ENCODE measurements around the gene ZACN. TPM values are rescaled to one million over a fixed set of nuclear protein-coding genes. Genes with fewer than 3 reads are reported as not detected.

The ZACN gene
- total RNA-seq, 1 experiment from 2014 or later: not detected

DNA sequence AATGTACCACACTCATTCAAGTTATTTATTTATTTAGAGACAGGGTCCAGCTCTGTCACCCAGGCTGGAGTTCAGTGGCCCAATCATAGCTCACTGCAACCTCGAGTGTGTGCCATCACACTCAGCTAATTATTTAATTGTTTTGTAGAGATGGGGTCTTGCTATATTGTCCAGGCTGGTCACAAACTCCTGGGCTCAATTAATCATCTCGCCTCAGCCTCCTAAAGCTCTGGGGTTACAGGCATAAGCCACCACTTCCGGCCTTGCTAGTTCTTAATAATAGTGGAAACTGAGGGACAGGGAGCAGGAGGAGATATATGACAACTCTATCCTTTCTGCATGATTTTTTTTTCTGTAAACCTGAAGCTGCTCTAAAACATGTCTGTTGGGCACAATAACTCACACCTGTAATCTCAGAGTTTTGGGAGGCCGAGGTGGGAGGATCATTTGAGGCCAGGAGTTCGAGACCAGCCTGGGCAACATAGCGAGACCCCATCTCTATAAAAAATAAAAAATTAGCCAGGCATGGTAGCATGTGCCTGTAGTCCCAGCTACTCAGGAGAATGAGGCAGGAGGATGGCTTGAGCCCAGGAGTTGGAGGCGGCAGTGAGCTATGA is 36.3 kb downstream of the ZACN start:
- Histone ChIP-seq H3K9me3 (replicated peaks) (peaks cover 4% of the 10 kb centered on the region; the same call in 1 of the 2 replicates), H3K4me3 (no peak overlapping the region), H3K27me3 (replicated peaks) (peaks cover 7% of the 10 kb centered on the region; the same call in 1 of the 2 replicates), H3K27ac (no peak overlapping the region), H3K4me1 (replicated peaks) (no peaks in the 10 kb centered on the region), H3K36me3 (no peaks in the 10 kb centered on the region)
- DNase-seq (ENCODE audit: low read depth in 1 of 2, low spot score in 2 of 2): no peak

DNA sequence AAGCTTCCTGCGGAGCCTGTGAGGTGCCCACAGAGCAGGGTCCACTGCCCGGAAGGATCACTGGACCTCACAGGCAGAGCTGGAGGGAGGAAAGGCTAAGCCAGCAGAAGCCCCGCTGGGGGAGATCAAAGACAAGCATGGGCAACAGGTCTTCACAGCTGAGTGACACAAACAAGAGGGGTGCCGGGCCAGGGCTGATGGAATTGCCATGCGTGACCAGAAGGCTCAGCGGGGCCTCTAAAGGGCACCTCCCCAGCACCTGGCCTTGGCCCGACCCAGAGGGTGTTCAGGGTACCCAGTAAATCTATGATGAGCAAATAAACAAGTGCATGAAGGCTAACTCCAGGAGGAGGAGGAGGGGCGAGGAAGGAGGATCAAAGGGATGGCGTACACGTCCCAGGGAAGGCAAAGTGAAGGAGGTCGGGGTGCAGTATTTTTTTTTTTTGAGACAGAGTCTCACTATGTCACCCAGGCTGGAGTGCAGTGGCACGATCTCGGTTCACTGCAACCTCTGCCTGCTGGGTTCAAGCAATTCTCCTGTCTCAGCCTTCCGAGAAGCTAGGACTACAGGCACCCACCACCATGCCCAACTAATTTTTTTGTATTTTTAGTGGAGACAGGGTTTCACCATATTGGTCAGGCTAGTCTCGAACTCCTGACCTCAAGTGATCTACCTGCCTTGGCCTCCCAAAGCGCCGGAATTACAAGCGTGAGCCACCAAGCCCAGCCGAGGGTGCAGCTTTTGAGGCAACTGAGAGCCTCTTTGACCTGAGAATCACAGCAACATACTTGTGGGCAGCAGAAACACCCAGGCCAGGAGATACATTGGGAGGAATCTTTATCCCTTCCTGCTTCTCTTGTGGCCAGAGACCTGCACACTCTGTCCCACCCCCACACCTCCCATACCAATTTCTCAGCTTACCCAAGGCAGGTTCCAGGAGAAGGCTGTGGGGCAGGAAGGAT is 40.7 kb downstream of the ZACN start:
- no peaks in the 10 kb centered on the region for H3K36me3 ChIP-seq
- no peak overlapping the region for H3K4me3 ChIP-seq
- no peaks in the 10 kb centered on the region for H3K27me3 ChIP-seq (replicated peaks)
- no peak overlapping the region for H3K27ac ChIP-seq
- no peak for DNase-seq (ENCODE audit: low read depth in 1 of 2, low spot score in 2 of 2)
- peaks cover 8% of the 10 kb centered on the region; the same call in 1 of the 2 replicates for H3K4me1 ChIP-seq (replicated peaks)
- H3K9me3 ChIP-seq (replicated peaks): no peaks in the 10 kb centered on the region

DNA sequence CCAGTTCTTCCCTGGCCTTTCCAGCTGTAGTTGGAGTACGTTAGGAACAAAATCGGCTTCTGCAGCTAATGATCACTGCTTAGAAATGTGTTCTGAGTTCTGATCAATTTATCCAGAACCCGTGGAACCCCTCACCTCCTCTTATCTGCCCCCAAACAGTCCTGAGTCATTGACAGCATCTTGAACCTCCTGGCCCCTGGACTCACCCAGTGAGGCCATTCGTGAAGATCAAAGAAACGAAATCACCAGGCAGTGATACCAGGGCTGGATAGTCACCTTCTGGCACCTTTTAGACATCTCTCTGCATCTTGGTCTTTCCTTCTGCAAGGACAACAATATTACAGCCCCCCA is 41.7 kb downstream of the ZACN start:
- peaks cover 8% of the 10 kb centered on the region; the same call in 1 of the 2 replicates for H3K4me1 ChIP-seq (replicated peaks)
- no peak for DNase-seq (ENCODE audit: low read depth in 1 of 2, low spot score in 2 of 2)
- H3K9me3 ChIP-seq (replicated peaks): no peaks in the 10 kb centered on the region
- H3K27me3 ChIP-seq (replicated peaks): no peaks in the 10 kb centered on the region
- H3K36me3 ChIP-seq: no peaks in the 10 kb centered on the region
- H3K27ac ChIP-seq: no peak overlapping the region
- no peak overlapping the region for H3K4me3 ChIP-seq

DNA sequence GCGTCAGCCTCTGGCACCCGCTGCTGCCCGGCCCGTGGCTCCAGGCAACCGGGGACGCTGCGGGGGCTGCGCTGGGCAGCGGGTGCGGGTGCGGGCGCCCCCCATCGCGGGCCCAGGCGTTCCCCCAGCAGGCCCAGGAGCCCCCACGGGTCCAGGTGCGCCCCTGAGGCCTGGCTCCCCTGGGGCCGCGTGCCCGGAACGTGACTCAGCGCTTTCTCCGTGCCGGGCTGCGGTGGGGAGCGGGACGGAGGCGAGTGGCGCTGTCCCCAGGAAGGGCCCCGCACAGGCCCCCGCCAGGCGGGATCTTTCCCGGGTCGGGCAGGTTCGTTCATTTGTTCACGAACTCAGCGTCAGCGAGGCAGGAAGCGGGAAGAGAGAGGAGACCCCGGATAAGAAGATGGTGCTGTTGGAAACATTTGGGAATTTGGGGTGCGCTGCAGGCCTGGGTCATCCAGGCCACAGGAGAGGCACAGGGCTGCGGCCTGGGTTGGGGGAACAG is 43.0 kb downstream of the ZACN start:
- no peaks in the 10 kb centered on the region for H3K36me3 ChIP-seq
- H3K4me3 ChIP-seq: no peak overlapping the region
- H3K27ac ChIP-seq: no peak overlapping the region
- peaks cover 8% of the 10 kb centered on the region; the same call in 1 of the 2 replicates for H3K4me1 ChIP-seq (replicated peaks)
- 0 out of 2 replicates have a peak, but pooled peaks cover 3% of the 10 kb centered on the region for H3K27me3 ChIP-seq (replicated peaks)
- H3K9me3 ChIP-seq (replicated peaks): no peaks in the 10 kb centered on the region
- DNase-seq (ENCODE audit: low read depth in 1 of 2, low spot score in 2 of 2): no peak

GRCh38 chr17:76122431-76123190 is 43.6 kb downstream of the ZACN start:
- Histone ChIP-seq H3K9me3 (replicated peaks) (no peaks in the 10 kb centered on the region), H3K27ac (no peak overlapping the region), H3K27me3 (replicated peaks) (0 out of 2 replicates have a peak, but pooled peaks cover 3% of the 10 kb centered on the region), H3K4me3 (no peak overlapping the region), H3K36me3 (no peaks in the 10 kb centered on the region), H3K4me1 (replicated peaks) (peaks cover 8% of the 10 kb centered on the region; the same call in 1 of the 2 replicates)
- no peak for DNase-seq (ENCODE audit: low read depth in 1 of 2, low spot score in 2 of 2)

GRCh38 chr17:76123191-76123499 is 44.2 kb downstream of the ZACN start:
- no peak overlapping the region for H3K27ac ChIP-seq
- no peaks in the 10 kb centered on the region for H3K36me3 ChIP-seq
- no peak overlapping the region for H3K4me3 ChIP-seq
- DNase-seq (ENCODE audit: low read depth in 1 of 2, low spot score in 2 of 2): no peak
- H3K9me3 ChIP-seq (replicated peaks): no peaks in the 10 kb centered on the region
- 0 out of 2 replicates have a peak, but pooled peaks cover 3% of the 10 kb centered on the region for H3K27me3 ChIP-seq (replicated peaks)
- peaks cover 8% of the 10 kb centered on the region; the same call in 1 of the 2 replicates for H3K4me1 ChIP-seq (replicated peaks)

DNA sequence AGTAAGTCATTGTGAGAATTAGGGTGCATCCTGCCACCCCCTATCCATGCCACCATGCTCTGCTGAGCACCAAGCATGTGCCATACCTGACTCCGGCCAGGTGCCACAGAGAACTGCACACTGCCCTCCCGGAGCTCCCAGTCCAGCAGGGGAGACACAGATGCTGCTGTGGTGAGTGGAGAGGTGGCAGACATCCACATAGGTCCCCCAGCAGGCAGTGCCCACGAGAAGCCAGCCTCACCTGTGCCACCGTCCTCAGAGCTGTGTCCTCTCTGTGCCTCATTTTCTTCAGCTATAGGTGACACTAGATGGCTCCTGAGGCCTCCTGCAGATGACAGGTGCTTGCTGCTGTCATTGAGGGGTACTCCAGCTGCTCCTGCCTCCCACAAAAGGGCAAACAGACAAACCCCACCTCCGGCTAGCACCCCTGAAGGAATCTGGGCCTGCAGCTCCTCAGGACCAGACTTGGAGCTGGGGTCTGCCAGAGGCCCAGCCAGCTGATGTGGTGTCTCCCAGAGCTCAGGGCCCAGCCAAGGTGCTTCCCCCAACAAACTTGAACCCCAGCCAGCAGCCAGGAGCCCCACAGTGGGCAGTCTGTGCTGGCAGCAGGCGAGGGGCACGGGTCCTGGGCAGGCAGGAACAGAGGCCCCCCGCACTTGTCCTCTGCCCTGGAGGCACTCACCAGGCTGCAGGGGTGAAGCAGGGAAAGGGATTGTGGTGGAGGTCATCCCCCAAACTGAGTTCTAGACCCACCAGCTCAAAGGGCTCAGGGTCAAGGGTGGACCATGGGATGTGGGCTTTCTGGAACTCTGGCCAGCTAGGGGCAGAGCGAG is 45.0 kb downstream of the ZACN start:
- H3K9me3 ChIP-seq (replicated peaks): no peaks in the 10 kb centered on the region
- H3K27me3 ChIP-seq (replicated peaks): 0 out of 2 replicates have a peak, but pooled peaks cover 3% of the 10 kb centered on the region
- no peaks in the 10 kb centered on the region for H3K36me3 ChIP-seq
- H3K4me3 ChIP-seq: no peak overlapping the region
- peaks cover 8% of the 10 kb centered on the region; the same call in 1 of the 2 replicates for H3K4me1 ChIP-seq (replicated peaks)
- H3K27ac ChIP-seq: no peak overlapping the region
- no peak for DNase-seq (ENCODE audit: low read depth in 1 of 2, low spot score in 2 of 2)

- Histone ChIP-seq H3K4me1 (replicated peaks) (peaks cover 8% of the 10 kb centered on the region; the same call in 1 of the 2 replicates), H3K27me3 (replicated peaks) (0 out of 2 replicates have a peak, but pooled peaks cover 3% of the 10 kb centered on the region), H3K9me3 (replicated peaks) (no peaks in the 10 kb centered on the region), H3K27ac (no peak overlapping the region), H3K36me3 (no peaks in the 10 kb centered on the region), H3K4me3 (no peak overlapping the region)
- DNase-seq (ENCODE audit: low read depth in 1 of 2, low spot score in 2 of 2): no peak
Observed at GRCh38 chr17:76124582-76125390, 45.8 kb downstream of the ZACN start.

GRCh38 chr17:76125391-76125675 is 46.4 kb downstream of the ZACN start:
- Histone ChIP-seq H3K36me3 (no peaks in the 10 kb centered on the region), H3K4me3 (no peak overlapping the region), H3K27me3 (replicated peaks) (0 out of 2 replicates have a peak, but pooled peaks cover 3% of the 10 kb centered on the region), H3K9me3 (replicated peaks) (no peaks in the 10 kb centered on the region), H3K4me1 (replicated peaks) (peaks cover 8% of the 10 kb centered on the region; the same call in 1 of the 2 replicates), H3K27ac (no peak overlapping the region)
- DNase-seq (ENCODE audit: low read depth in 1 of 2, low spot score in 2 of 2): no peak

GRCh38 chr17:76125922-76126321 is 46.9 kb downstream of the ZACN start:
- no peak overlapping the region for H3K4me3 ChIP-seq
- 0 out of 2 replicates have a peak, but pooled peaks cover 3% of the 10 kb centered on the region for H3K27me3 ChIP-seq (replicated peaks)
- H3K9me3 ChIP-seq (replicated peaks): no peaks in the 10 kb centered on the region
- H3K27ac ChIP-seq: no peak overlapping the region
- no peaks in the 10 kb centered on the region for H3K36me3 ChIP-seq
- DNase-seq (ENCODE audit: low read depth in 1 of 2, low spot score in 2 of 2): no peak
- H3K4me1 ChIP-seq (replicated peaks): peaks cover 8% of the 10 kb centered on the region; the same call in 1 of the 2 replicates

GRCh38 chr17:76130473-76130872 is 51.5 kb downstream of the ZACN start:
- H3K36me3 ChIP-seq: no peaks in the 10 kb centered on the region
- peak in 1 of 2 experiments; percentile 48 for DNase-seq (ENCODE audit: low read depth in 1 of 2, low spot score in 2 of 2)
- H3K9me3 ChIP-seq (replicated peaks): no peaks in the 10 kb centered on the region
- H3K4me1 ChIP-seq (replicated peaks): no peaks in the 10 kb centered on the region
- no peak overlapping the region for H3K4me3 ChIP-seq
- H3K27me3 ChIP-seq (replicated peaks): 0 out of 2 replicates have a peak, but pooled peaks cover 3% of the 10 kb centered on the region
- H3K27ac ChIP-seq: no peak overlapping the region

DNA sequence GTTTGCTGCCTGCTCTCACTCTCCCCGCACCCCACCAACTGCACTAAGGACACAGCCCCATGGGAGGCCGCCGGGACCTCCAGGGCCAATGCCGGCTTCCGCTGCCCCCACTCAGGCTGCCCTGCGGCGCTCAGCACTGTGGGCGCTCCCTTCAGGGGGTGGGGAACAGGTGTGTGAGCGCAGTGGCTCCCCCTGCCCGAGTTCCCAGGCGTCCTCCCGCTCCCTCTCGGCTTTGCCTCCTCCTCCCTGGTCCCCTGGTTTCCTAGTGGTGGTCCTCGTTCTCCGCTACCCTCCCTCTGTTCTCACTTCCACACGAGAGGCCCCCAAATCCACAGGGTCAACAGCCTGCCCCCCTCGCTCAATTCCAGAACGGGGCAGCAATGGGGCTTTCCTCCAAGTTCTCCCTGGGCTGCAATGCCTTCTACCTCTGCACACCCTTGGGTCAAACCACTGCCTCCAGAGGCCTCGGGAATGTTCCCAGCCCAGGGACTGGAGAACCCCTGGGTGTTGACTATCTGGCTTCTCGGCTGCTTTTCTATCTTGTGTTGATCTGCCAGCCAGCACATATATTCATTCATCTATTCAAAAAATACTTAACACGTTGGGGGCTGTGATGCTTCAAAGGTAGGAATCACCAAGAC is 52.2 kb downstream of the ZACN start:
- H3K27ac ChIP-seq: no peak overlapping the region

More for the DNA sequence above, 52.2 kb downstream of the ZACN start:
- no peaks in the 10 kb centered on the region for H3K27me3 ChIP-seq (replicated peaks)
- H3K4me1 ChIP-seq (replicated peaks): no peaks in the 10 kb centered on the region
- no peaks in the 10 kb centered on the region for H3K36me3 ChIP-seq
- no peak for DNase-seq (ENCODE audit: low read depth in 1 of 2, low spot score in 2 of 2)
- no peaks in the 10 kb centered on the region for H3K9me3 ChIP-seq (replicated peaks)
- H3K4me3 ChIP-seq: no peak overlapping the region

Data from SJSA1 (cell line).